Upper lobe of left lung (tissue), 4 donors: ENCODE measurements around the gene DNAJC4.

ENCODE experiments used
- CTCF ChIP-seq, 6 experiments: fragments of 450-650 bp in 4 of 6; fragments of 200-600 bp in 2 of 6; sonication (generic) in 2 of 6; IDR thresholded peaks; one replicate each; pipeline ENCODE4 v1.5.1; 2016 to 2019; ENCODE audit warnings: antibody characterized with exemption in 6 of 6
- EP300 ChIP-seq, 4 donors: sonication (generic); formaldehyde crosslinking; IDR thresholded peaks; one replicate each; pipeline ENCODE4 v1.5.1; 2017; ENCODE audit warnings: antibody characterized with exemption in 4 of 4, control low read depth in 2 of 4
- POLR2A ChIP-seq, 4 donors: fragments of 450-650 bp; IDR thresholded peaks; one replicate each; pipeline ENCODE4 v1.5.1; 2016 to 2017; ENCODE audit warnings: antibody characterized with exemption in 4 of 4, mild to moderate bottlenecking in 2 of 4
- POLR2AphosphoS5 ChIP-seq, 2 donors: sonication (generic); formaldehyde crosslinking; IDR thresholded peaks; one replicate each; pipeline ENCODE4 v1.5.1; 2017; ENCODE audit warnings: antibody characterized with exemption in 2 of 2

GRCh38 chr11:64234647-64235379 lies 4.5 kb downstream of the DNAJC4 start:
- TF ChIP-seq POLR2AphosphoS5 (IDR thresholded peaks at IDR 0.05) (peak in 1 of 2 donors; percentile 53), CTCF (IDR thresholded peaks at IDR 0.05) (peak in 3 of 6 experiments; percentile 7 to 55 (median 20)), EP300 (IDR thresholded peaks at IDR 0.05) (no peak), POLR2A (IDR thresholded peaks at IDR 0.05) (peak in 1 of 4 donors; percentile 69)
